CD8-positive, alpha-beta memory T cell (primary cell): ENCODE data around the gene ABCB1. TPM values are rescaled to one million over a fixed set of nuclear protein-coding genes. Genes with fewer than 3 reads are reported as not detected.
A peak's percentile ranks its signal among the peaks of the same experiment; 100 is the strongest.

Experiments used
- CTCF ChIA-PET: fragments of 350-600 bp; sonication (Branson Sonifier 250); formaldehyde crosslinking; loops from one replicate; lab custom pipeline; 2021; ENCODE audit warnings: antibody characterized with exemption; lab: Charles Lee
- POLR2A ChIA-PET: fragments of 350-600 bp; sonication (Branson Sonifier 250); formaldehyde crosslinking; loops from one replicate; lab custom pipeline; 2021; ENCODE audit warnings: antibody characterized with exemption; lab: Charles Lee
- DNase-seq, 5 donors: peaks; one replicate each; pipeline versions ENCODE4 v3.0.0 to v3.0.0-alpha.2; 2020 to 2022; ENCODE audit warnings: mixed read lengths in 1 of 5
- H3K27ac ChIP-seq: one replicate; pipeline ENCODE4 v1.7.0; 2013; ENCODE audit warnings: low read depth, mild to moderate bottlenecking, low read length, moderate library complexity
- H3K27me3 ChIP-seq: 2 replicates; pipeline ENCODE4 v1.7.0; 2013; ENCODE audit warnings: low read length, mild to moderate bottlenecking; ENCODE audit not compliant: insufficient read depth, poor library complexity, severe bottlenecking
- H3K36me3 ChIP-seq: 2 replicates; pipeline ENCODE4 v1.7.0; 2013; ENCODE audit warnings: mild to moderate bottlenecking, low read length, moderate library complexity; ENCODE audit not compliant: insufficient read depth
- H3K4me1 ChIP-seq: 2 replicates; pipeline ENCODE4 v1.7.0; 2013; ENCODE audit warnings: mild to moderate bottlenecking, low read length, moderate library complexity; ENCODE audit not compliant: insufficient read depth
- H3K4me3 ChIP-seq: 2 replicates; pipeline ENCODE4 v1.7.0; 2013; ENCODE audit warnings: mild to moderate bottlenecking, low read length
- H3K9me3 ChIP-seq: 2 replicates; pipeline ENCODE4 v1.7.0; 2013; ENCODE audit warnings: mild to moderate bottlenecking, low read length
- H3K27ac Mint-ChIP-seq, 8 donors: one replicate each; pipeline ENCODE4 v1.8.0; 2020 to 2021; ENCODE audit warnings: mixed read lengths in 8 of 8, mild to moderate bottlenecking in 6 of 8, inconsistent platforms in 3 of 8, moderate library complexity in 3 of 8
- H3K27me3 Mint-ChIP-seq, 2 donors: one replicate each; pipeline ENCODE4 v1.8.0; 2020 to 2021; ENCODE audit warnings: mixed read lengths in 2 of 2, mild to moderate bottlenecking in 1 of 2, moderate library complexity in 1 of 2
- H3K36me3 Mint-ChIP-seq, 3 donors: one replicate each; pipeline ENCODE4 v1.8.0; 2020 to 2021; ENCODE audit warnings: mixed read lengths in 3 of 3, inconsistent platforms in 1 of 3, mild to moderate bottlenecking in 1 of 3
- H3K4me1 Mint-ChIP-seq, 3 donors: one replicate each; pipeline ENCODE4 v1.8.0; 2020 to 2021; ENCODE audit warnings: mixed read lengths in 3 of 3, inconsistent platforms in 1 of 3, mild to moderate bottlenecking in 1 of 3
- H3K4me3 Mint-ChIP-seq, 7 donors: one replicate each; pipeline ENCODE4 v1.8.0; 2020 to 2021; ENCODE audit warnings: mixed read lengths in 7 of 7, mild to moderate bottlenecking in 6 of 7, moderate library complexity in 4 of 7, inconsistent platforms in 2 of 7
- H3K9me3 Mint-ChIP-seq, 5 donors: one replicate each; pipeline ENCODE4 v1.8.0; 2020 to 2022; ENCODE audit warnings: mixed read lengths in 5 of 5, mild to moderate bottlenecking in 3 of 5, moderate library complexity in 2 of 5, inconsistent platforms in 1 of 5
- polyA plus RNA-seq: library from polyadenylated mRNA; unstranded; fragments of 300-500 nt; fragmentation: Illumina TruSeq; gene quantifications from one replicate; pipeline ENCODE4 v1.2.3, GENCODE V29; 2021
- total RNA-seq, 2 experiments: library from RNA; stranded (reverse); gene quantifications; one replicate each; pipeline ENCODE4 v1.2.3, GENCODE V29; 2021

Gene ABCB1
- 10 to 100 TPM; 17.0 to 22.2 TPM for total RNA-seq
- 44.7 TPM for polyA plus RNA-seq

DNA sequence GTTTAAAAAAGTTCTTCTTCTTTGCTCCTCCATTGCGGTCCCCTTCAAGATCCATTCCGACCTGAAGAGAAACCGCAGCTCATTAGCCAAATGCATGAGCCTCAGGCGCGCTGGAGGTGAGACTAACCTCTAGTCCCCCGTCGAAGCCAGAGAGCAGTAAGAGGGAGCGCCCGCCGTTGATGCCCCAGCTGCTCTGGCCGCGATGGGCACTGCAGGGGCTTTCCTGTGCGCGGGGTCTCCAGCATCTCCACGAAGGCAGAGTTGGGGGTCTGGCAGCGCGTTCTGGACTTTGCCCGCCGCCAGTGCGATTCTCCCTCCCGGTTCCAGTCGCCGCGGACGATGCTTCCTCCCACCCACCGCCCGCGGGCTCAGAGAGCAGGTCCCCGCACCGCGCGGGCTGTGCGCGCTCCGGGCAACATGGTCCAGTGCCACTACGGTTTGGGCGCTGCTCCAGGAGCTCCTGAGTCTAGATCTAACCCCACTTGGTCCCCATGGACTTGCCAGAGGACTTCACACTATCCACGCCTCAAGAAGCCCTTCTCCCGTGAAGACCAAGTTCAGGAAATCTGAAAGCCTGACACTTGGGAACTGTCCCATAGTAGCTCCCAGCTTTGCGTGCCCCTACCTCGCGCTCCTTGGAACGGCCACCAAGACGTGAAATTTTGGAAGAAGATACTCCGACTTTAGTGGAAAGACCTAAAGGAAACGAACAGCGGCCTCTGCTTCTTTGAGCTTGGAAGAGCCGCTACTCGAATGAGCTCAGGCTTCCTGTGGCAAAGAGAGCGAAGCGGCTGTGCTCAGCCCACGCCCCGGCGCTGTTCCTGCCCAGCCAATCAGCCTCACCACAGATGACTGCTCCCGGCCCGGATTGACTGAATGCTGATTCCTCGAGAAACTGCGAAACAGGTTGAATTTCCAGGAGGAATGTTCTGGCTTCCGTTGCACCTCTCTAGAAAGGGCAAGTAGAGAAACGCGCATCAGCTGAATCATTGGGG lies at the start of gene ABCB1:
ABCB1 (minus strand) TSS at position 755 of the 995 bp plus-strand sequence; CDS start at position 55, 700 bp downstream.
- peak within 1 kb of the TSS; percentile 79 to 91 (median 86) for H3K4me3 Mint-ChIP-seq
- DNase-seq: peak; percentile 4 to 65 (median 48)
- H3K27me3 Mint-ChIP-seq: peaks cover 5 to 25% of the 10 kb centered on the region in 2 donors
- ChIA-PET CTCF (interaction anchor here (0.8 to 2.1 kb wide), 7 partner anchors 10 to 103 kb away, joined by 3 to 7 read pairs (median 4); no protein-coding TSS in a partner anchor), POLR2A (interaction anchor here (1.0 to 1.1 kb wide), 3 partner anchors 8 to 276 kb away, joined by 3 to 4 read pairs (median 4); partner anchors contain the start of genes DBF4, RUNDC3B and SLC25A40)
- H3K27ac ChIP-seq: peak within 1 kb of the TSS; percentile 53
- no peaks in the 10 kb centered on the region for H3K9me3 ChIP-seq
- H3K36me3 Mint-ChIP-seq: peaks cover 0 to 4% (median 0%) of the 10 kb centered on the region in 3 donors
- H3K4me1 ChIP-seq: peaks cover 17% of the 10 kb centered on the region
- H3K4me3 ChIP-seq: peak within 1 kb of the TSS; percentile 67
- no peaks in the 10 kb centered on the region for H3K27me3 ChIP-seq
- H3K36me3 ChIP-seq: no peaks in the 10 kb centered on the region
- H3K4me1 Mint-ChIP-seq: peaks cover 34 to 49% (median 42%) of the 10 kb centered on the region in 3 donors
- peak within 1 kb of the TSS; percentile 29 to 97 (median 86) for H3K27ac Mint-ChIP-seq
- peaks cover 0 to 2% (median 0%) of the 10 kb centered on the region in 5 donors for H3K9me3 Mint-ChIP-seq

DNA sequence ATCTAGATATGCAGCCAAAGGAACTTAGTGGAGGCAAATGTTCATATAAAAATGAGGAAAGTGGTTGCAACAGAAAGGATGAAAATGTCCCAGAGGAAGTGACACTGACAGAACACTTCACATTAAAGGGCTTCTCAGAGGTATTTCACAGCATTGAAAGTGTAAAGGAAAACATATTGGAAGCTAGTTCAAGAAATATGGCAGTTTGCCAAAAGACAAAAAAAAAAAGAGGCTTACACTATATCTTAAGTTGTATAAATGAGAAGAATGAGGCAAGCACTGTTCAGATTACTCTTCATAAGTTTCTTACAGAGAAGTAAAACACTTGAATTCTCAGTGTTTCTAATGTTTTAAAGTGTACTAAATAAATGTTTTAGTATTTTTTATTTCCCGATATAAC lies 47.6 kb upstream of the ABCB1 start:
- no peak overlapping the region for H3K4me3 Mint-ChIP-seq
- no peaks in the 10 kb centered on the region for H3K27me3 ChIP-seq
- no peaks in the 10 kb centered on the region for H3K9me3 Mint-ChIP-seq

DNA sequence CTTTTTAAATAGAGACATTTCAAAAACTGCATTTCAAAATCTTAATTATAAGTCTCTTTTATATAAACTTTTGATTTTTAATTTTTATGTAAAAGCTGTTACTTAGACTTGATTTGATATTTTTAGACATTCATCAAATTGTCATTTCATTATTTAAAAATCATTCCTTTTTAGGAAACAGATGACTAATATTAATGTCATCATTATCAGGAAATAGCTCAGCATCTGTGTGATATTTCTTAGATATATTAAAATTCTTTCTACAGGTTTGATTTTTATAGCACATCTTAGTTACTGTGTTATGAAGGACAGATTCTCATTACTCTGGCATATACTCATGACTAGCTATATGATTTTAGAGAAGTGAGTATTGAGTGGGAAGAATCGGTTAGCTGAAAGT lies 44.8 kb upstream of the ABCB1 start:
- Histone ChIP-seq H3K4me3 (no peak overlapping the region), H3K9me3 (no peaks in the 10 kb centered on the region), H3K27me3 (no peaks in the 10 kb centered on the region), H3K36me3 (no peaks in the 10 kb centered on the region), H3K27ac (no peak overlapping the region), H3K4me1 (no peaks in the 10 kb centered on the region)
- no peaks in the 10 kb centered on the region for H3K9me3 Mint-ChIP-seq
- POLR2A ChIA-PET: no interaction called here
- H3K36me3 Mint-ChIP-seq: no peaks in the 10 kb centered on the region
- H3K27me3 Mint-ChIP-seq: peaks cover 1 to 7% of the 10 kb centered on the region in 2 donors
- H3K4me1 Mint-ChIP-seq: no peaks in the 10 kb centered on the region
- no peak overlapping the region for H3K4me3 Mint-ChIP-seq
- CTCF ChIA-PET: no interaction called here
- H3K27ac Mint-ChIP-seq: no peak overlapping the region
- DNase-seq: no peak

More for the DNA sequence above, 47.6 kb upstream of the ABCB1 start:
- Mint-ChIP-seq H3K27ac (no peak overlapping the region), H3K36me3 (no peaks in the 10 kb centered on the region), H3K4me1 (no peaks in the 10 kb centered on the region), H3K27me3 (peaks cover 1 to 7% of the 10 kb centered on the region in 2 donors)
- POLR2A ChIA-PET: no interaction called here
- Histone ChIP-seq H3K27ac (no peak overlapping the region), H3K36me3 (no peaks in the 10 kb centered on the region), H3K4me3 (no peak overlapping the region), H3K9me3 (no peaks in the 10 kb centered on the region), H3K4me1 (no peaks in the 10 kb centered on the region)
- CTCF ChIA-PET: no interaction called here
- DNase-seq: no peak

DNA sequence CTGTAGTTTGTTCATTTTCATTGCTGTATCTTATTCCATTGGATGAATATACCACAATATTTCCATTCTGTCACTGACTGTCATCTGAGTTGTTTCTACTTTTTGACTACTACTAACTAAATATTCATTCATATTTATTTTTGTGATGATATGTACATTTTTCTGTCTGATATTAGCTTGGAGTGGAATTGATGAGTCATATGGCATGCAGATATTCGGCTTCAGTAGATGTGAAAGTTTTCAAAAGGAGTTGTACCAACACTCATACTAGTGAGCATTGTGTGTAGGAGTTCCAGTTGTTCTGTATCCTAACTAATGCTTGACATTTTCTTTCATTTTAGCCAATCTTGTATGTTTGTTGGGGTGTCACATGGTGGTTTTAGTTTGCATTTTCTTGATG lies 35.2 kb upstream of the ABCB1 start:
- H3K27me3 Mint-ChIP-seq: peaks cover 0 to 12% of the 10 kb centered on the region in 2 donors
- H3K27me3 ChIP-seq: no peaks in the 10 kb centered on the region
- H3K36me3 Mint-ChIP-seq: peaks cover 0 to 9% (median 0%) of the 10 kb centered on the region in 3 donors
- H3K9me3 ChIP-seq: no peaks in the 10 kb centered on the region
- no peak overlapping the region for H3K4me3 Mint-ChIP-seq
- no peak overlapping the region for H3K4me3 ChIP-seq
- POLR2A ChIA-PET: no interaction called here
- H3K4me1 Mint-ChIP-seq: no peaks in the 10 kb centered on the region
- no peak overlapping the region for H3K27ac ChIP-seq
- H3K36me3 ChIP-seq: no peaks in the 10 kb centered on the region
- peaks cover 0 to 10% (median 3%) of the 10 kb centered on the region in 5 donors for H3K9me3 Mint-ChIP-seq
- no peak for DNase-seq
- H3K27ac Mint-ChIP-seq: no peak overlapping the region
- CTCF ChIA-PET: no interaction called here
- no peaks in the 10 kb centered on the region for H3K4me1 ChIP-seq

DNA sequence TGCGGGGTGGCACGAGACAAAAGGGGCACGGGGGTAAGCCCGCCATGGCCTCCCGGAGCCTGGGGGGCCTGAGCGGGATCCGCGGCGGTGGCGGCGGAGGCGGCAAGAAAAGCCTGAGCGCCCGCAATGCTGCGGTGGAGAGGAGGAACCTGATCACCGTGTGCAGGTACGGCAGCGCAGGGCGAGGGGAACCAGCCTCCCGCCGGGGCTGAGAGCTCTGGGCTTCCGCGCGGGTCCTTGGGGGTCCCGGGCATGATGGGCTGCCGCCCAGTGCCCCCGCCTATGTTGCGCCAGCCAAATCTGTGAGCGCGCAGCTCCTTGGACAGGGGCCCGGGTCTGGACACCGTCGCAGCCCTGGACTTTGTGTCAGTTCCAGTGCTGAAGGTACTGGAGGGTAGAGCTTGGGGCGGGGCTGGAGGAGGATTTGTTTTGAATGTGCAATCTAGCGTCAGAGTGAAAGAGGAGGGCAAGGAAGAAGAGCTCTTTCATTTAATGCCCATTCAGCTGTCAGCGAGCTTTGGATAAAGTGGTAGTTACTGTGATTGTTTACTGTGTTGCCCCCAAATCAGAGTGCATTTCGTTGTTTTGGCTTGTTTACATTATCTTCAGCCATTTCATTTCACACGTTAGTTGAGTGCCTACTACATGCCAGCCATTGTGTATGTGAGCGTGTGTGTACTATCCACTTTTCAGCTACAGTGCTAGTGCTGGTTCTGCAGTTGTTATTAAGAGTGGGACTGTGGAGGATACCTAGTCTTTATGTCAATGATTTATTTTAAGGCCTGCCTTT lies 28.3 kb upstream of the ABCB1 start:
- peak overlapping the region; percentile 74 for H3K4me3 ChIP-seq
- no peaks in the 10 kb centered on the region for H3K9me3 ChIP-seq
- ChIA-PET POLR2A (no interaction called here), CTCF (no interaction called here)
- DNase-seq: peak; percentile 1 to 54 (median 32)
- H3K4me1 Mint-ChIP-seq: peaks cover 12 to 14% (median 13%) of the 10 kb centered on the region in 3 donors
- peaks cover 8% of the 10 kb centered on the region for H3K4me1 ChIP-seq
- H3K9me3 Mint-ChIP-seq: no peaks in the 10 kb centered on the region
- peak overlapping the region; percentile 73 to 93 (median 86) for H3K4me3 Mint-ChIP-seq
- no peak overlapping the region for H3K27ac ChIP-seq
- H3K27ac Mint-ChIP-seq: peak overlapping the region in 4 of 8 donors; percentile 34 to 91 (median 60)
- H3K27me3 Mint-ChIP-seq: peaks cover 7 to 12% of the 10 kb centered on the region in 2 donors
- H3K36me3 ChIP-seq: no peaks in the 10 kb centered on the region
- no peaks in the 10 kb centered on the region for H3K36me3 Mint-ChIP-seq
- no peaks in the 10 kb centered on the region for H3K27me3 ChIP-seq

DNA sequence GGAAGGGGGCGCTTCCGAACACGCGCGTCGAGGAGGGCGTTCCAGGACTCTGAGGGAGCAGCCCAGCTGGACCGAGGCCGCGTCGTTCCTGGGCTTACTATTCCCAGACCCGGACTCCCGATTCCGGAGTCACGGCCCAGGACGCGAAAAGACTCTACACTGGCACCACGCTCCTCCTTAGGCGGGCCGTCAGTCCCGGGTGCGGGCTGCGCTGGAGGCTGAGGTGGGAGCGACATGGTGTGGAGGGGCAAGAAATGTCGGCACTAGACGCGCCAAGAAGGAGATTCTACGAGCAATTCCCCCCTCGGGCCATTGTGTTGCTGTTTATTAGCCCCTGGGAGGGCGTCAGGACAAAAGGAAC lies 26.9 kb upstream of the ABCB1 start:
- peaks cover 12 to 14% (median 13%) of the 10 kb centered on the region in 3 donors for H3K4me1 Mint-ChIP-seq
- H3K27me3 ChIP-seq: no peaks in the 10 kb centered on the region
- peak overlapping the region; percentile 73 to 93 (median 86) for H3K4me3 Mint-ChIP-seq
- H3K27ac ChIP-seq: no peak overlapping the region
- peaks cover 7 to 10% of the 10 kb centered on the region in 2 donors for H3K27me3 Mint-ChIP-seq
- H3K9me3 ChIP-seq: no peaks in the 10 kb centered on the region
- H3K9me3 Mint-ChIP-seq: no peaks in the 10 kb centered on the region
- H3K27ac Mint-ChIP-seq: peak overlapping the region in 4 of 8 donors; percentile 30 to 78 (median 44)
- H3K36me3 Mint-ChIP-seq: no peaks in the 10 kb centered on the region
- peak in 1 of 5 donors; percentile 49 for DNase-seq
- H3K4me3 ChIP-seq: peak overlapping the region; percentile 74
- CTCF ChIA-PET: no interaction called here
- H3K36me3 ChIP-seq: no peaks in the 10 kb centered on the region
- H3K4me1 ChIP-seq: peaks cover 8% of the 10 kb centered on the region
- POLR2A ChIA-PET: interaction anchor here (1.1 kb wide), 1 partner anchor 27 kb away, joined by 4 read pairs; the partner anchor contains the start of gene ABCB1

DNA sequence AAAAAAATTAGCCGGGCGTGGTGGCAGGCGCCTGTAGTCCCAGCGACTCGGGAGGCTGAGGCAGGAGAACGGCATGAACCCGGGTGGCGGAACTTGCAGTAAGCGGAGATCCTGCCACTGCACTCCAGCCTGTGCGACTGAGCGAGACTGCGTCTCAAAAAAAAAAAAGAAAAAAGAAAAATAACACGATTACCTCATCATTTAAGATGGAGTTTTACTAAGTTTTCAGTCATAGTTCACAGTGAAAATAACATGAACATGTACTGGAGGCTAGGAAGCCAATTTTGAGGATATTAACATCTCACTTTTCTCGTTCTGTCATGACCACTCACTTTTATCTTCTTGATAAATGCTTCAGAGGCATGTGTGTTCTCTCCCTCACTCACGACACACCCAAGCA lies 24.4 kb upstream of the ABCB1 start:
- no peaks in the 10 kb centered on the region for H3K9me3 ChIP-seq
- H3K36me3 ChIP-seq: no peaks in the 10 kb centered on the region
- Mint-ChIP-seq H3K27ac (no peak overlapping the region), H3K36me3 (no peaks in the 10 kb centered on the region), H3K27me3 (peaks cover 7 to 9% of the 10 kb centered on the region in 2 donors), H3K9me3 (no peaks in the 10 kb centered on the region), H3K4me1 (peaks cover 12 to 14% (median 13%) of the 10 kb centered on the region in 3 donors), H3K4me3 (no peak overlapping the region)
- H3K27me3 ChIP-seq: no peaks in the 10 kb centered on the region
- H3K4me1 ChIP-seq: peaks cover 8% of the 10 kb centered on the region
- DNase-seq: no peak
- ChIA-PET CTCF (no interaction called here), POLR2A (no interaction called here)
- H3K4me3 ChIP-seq: no peak overlapping the region
- H3K27ac ChIP-seq: no peak overlapping the region
